HL-60 (cell line): Measurements from ENCODE around the gene MYOC.

Experiments used
- CTCF ChIP-seq: IDR thresholded peaks from one replicate; pipeline ENCODE4 v1.5.1; 2011; ENCODE audit warnings: low read length, control low read depth, inconsistent platforms; ENCODE audit not compliant: insufficient read depth
- POLR2AphosphoS5 ChIP-seq: IDR thresholded peaks from 2 replicates; pipeline ENCODE4 v1.6.1; 2012; ENCODE audit warnings: low read depth

GRCh38 chr1:171641076-171641864, 11.2 kb downstream of the MYOC start:
- TF ChIP-seq CTCF (no peak), POLR2AphosphoS5 (no peak)
